Measurements from ENCODE around the gene RARB. TPM values are rescaled to one million over a fixed set of nuclear protein-coding genes. Genes with fewer than 3 reads are reported as not detected.

The RARB gene
- total RNA-seq, 1 experiment from 2014 or later = 2.5 TPM

DNA sequence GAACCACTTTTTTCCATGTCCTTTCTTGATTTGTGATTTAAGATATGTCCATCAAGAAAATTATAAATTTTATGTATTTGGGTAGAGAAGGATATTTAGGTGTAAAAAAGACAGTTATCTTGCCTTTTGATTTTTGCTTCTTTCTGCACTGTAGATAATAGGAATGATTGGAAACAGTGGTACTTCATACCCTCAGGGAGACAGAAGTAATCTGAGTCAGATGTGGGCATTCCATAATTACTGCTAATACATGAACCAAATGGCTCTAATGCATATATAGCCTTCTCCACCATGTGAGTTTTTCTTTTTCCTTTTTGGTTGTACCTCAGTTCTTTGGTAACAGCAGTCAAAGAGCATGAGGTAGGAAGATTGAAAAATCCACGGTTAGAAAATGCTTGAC is 67.2 kb downstream of the RARB start:
- H3K9me3 Mint-ChIP-seq (ENCODE audit: unreplicated experiment) = peaks cover 43% of the 10 kb centered on the region
- H3K9me3 ChIP-seq = peaks cover 6% of the 10 kb centered on the region
- H3K4me3 Mint-ChIP-seq (ENCODE audit: unreplicated experiment) = no peak overlapping the region

DNA sequence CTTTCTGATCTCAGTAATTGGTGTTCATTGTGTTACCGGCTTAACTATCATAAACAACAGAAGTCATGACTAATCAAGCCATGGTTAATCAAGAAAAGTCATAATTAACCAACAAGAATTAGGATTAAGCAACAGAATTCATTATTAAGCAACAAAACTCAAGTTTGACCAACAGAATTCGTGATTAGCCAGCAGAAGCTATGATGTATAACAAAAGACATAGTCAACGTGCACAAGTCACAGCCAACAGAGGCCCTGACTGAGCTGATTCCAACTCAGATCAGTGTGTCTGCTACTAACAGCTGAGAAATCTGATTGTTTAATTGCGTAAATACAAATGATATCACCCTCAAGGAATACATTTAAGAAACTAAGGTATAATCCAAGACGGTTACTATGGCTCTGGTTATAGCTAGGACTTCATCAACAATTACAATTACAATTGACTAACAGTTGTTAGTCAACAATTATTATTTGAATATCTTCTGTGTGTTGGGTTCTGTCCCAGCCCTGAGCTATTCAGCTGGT is 67.7 kb downstream of the RARB start:
- no peak overlapping the region for H3K27ac Mint-ChIP-seq (ENCODE audit: unreplicated experiment)
- no peaks in the 10 kb centered on the region for H3K27me3 ChIP-seq (replicated peaks; ENCODE audit: control insufficient read depth, insufficient read depth, low read length)
- no peaks in the 10 kb centered on the region for H3K4me1 ChIP-seq
- H3K36me3 Mint-ChIP-seq (ENCODE audit: insufficient read depth, unreplicated experiment) = no peaks in the 10 kb centered on the region
- ChIA-PET POLR2A (no interaction called here), CTCF (no interaction called here)
- H3K9me3 Mint-ChIP-seq (ENCODE audit: unreplicated experiment) = peaks cover 43% of the 10 kb centered on the region
- TF ChIP-seq, protein P1, sequence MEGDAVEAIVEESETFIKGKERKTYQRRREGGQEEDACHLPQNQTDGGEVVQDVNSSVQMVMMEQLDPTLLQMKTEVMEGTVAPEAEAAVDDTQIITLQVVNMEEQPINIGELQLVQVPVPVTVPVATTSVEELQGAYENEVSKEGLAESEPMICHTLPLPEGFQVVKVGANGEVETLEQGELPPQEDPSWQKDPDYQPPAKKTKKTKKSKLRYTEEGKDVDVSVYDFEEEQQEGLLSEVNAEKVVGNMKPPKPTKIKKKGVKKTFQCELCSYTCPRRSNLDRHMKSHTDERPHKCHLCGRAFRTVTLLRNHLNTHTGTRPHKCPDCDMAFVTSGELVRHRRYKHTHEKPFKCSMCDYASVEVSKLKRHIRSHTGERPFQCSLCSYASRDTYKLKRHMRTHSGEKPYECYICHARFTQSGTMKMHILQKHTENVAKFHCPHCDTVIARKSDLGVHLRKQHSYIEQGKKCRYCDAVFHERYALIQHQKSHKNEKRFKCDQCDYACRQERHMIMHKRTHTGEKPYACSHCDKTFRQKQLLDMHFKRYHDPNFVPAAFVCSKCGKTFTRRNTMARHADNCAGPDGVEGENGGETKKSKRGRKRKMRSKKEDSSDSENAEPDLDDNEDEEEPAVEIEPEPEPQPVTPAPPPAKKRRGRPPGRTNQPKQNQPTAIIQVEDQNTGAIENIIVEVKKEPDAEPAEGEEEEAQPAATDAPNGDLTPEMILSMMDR (IDR thresholded peaks at IDR 0.05; ENCODE audit: insufficient read depth in 1 of 2, low read depth in 1 of 2, low read length in 1 of 2, severe bottlenecking in 1 of 2, unreplicated experiment in 1 of 2) = no peak
- intact Hi-C loops (cut with micrococcal nuclease; ENCODE audit: unreplicated experiment) = no loop called here
- H3K36me3 ChIP-seq (ENCODE audit: control insufficient read depth, insufficient read depth, low read length) = no peaks in the 10 kb centered on the region
- no peaks in the 10 kb centered on the region for H3K4me1 Mint-ChIP-seq (ENCODE audit: low read depth, unreplicated experiment)
- no peak overlapping the region for H3K4me3 Mint-ChIP-seq (ENCODE audit: unreplicated experiment)
- H3K9me3 ChIP-seq = peaks cover 6% of the 10 kb centered on the region
- no peaks in the 10 kb centered on the region for H3K27me3 Mint-ChIP-seq (ENCODE audit: insufficient read depth, unreplicated experiment)
- H3K4me3 ChIP-seq (ENCODE audit: low read depth, low read length) = no peak overlapping the region
- no TSS peak for BruUV-seq (replicated peaks)
- no peak for DNase-seq

More for the DNA sequence above, 67.2 kb downstream of the RARB start:
- Mint-ChIP-seq H3K27me3 (ENCODE audit: insufficient read depth, unreplicated experiment) (no peaks in the 10 kb centered on the region), H3K27ac (ENCODE audit: unreplicated experiment) (no peak overlapping the region), H3K4me1 (ENCODE audit: low read depth, unreplicated experiment) (no peaks in the 10 kb centered on the region), H3K36me3 (ENCODE audit: insufficient read depth, unreplicated experiment) (no peaks in the 10 kb centered on the region)
- TF ChIP-seq, protein P1 (IDR thresholded peaks at IDR 0.05; ENCODE audit: insufficient read depth in 1 of 2, low read depth in 1 of 2, low read length in 1 of 2, severe bottlenecking in 1 of 2, unreplicated experiment in 1 of 2) = no peak
- ChIA-PET CTCF (no interaction called here), POLR2A (no interaction called here)
- Histone ChIP-seq H3K4me3 (ENCODE audit: low read depth, low read length) (no peak overlapping the region), H3K36me3 (ENCODE audit: control insufficient read depth, insufficient read depth, low read length) (no peaks in the 10 kb centered on the region), H3K27me3 (replicated peaks; ENCODE audit: control insufficient read depth, insufficient read depth, low read length) (no peaks in the 10 kb centered on the region), H3K4me1 (no peaks in the 10 kb centered on the region)
- intact Hi-C loops (cut with micrococcal nuclease; ENCODE audit: unreplicated experiment) = no loop called here
- BruUV-seq (replicated peaks) = no TSS peak
- no peak for DNase-seq

DNA sequence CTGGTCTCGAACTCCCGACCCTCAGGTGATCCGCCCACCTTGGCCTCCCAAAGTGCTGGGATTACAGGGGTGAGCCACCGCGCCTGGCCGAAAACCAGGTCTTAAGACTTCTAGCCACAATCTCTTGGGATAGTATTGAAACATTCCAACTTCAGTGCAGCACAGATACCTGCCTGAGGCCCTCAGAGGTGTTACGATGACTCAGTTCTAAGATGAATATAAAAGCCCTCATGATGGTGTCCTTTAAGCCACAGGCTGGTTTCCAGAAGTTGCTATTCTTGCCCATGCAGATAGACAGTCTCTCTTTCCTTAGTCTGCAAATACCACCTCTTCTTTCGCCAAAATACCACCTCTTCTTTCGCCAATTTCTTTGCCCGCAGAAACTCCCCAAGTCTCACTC is 69.0 kb downstream of the RARB start:
- no peak overlapping the region for H3K4me3 Mint-ChIP-seq (ENCODE audit: unreplicated experiment)
- Histone ChIP-seq H3K9me3 (peaks cover 6% of the 10 kb centered on the region), H3K27me3 (replicated peaks; ENCODE audit: control insufficient read depth, insufficient read depth, low read length) (no peaks in the 10 kb centered on the region), H3K4me3 (ENCODE audit: low read depth, low read length) (no peak overlapping the region), H3K4me1 (no peaks in the 10 kb centered on the region), H3K36me3 (ENCODE audit: control insufficient read depth, insufficient read depth, low read length) (no peaks in the 10 kb centered on the region)
- BruUV-seq (replicated peaks) = no TSS peak
- no peaks in the 10 kb centered on the region for H3K4me1 Mint-ChIP-seq (ENCODE audit: low read depth, unreplicated experiment)
- CTCF ChIA-PET = no interaction called here
- intact Hi-C loops (cut with micrococcal nuclease; ENCODE audit: unreplicated experiment) = no loop called here
- no peak for DNase-seq
- H3K9me3 Mint-ChIP-seq (ENCODE audit: unreplicated experiment) = peaks cover 43% of the 10 kb centered on the region
- TF ChIP-seq, protein P1 (IDR thresholded peaks at IDR 0.05; ENCODE audit: insufficient read depth in 1 of 2, low read depth in 1 of 2, low read length in 1 of 2, severe bottlenecking in 1 of 2, unreplicated experiment in 1 of 2) = no peak
- no peaks in the 10 kb centered on the region for H3K36me3 Mint-ChIP-seq (ENCODE audit: insufficient read depth, unreplicated experiment)
- no peaks in the 10 kb centered on the region for H3K27me3 Mint-ChIP-seq (ENCODE audit: insufficient read depth, unreplicated experiment)
- POLR2A ChIA-PET = no interaction called here
- no peak overlapping the region for H3K27ac Mint-ChIP-seq (ENCODE audit: unreplicated experiment)

Data from Caco-2 (cell line).